GM10266 (cell line): ENCODE data around the gene C5.

Experiments
- DNase-seq: peaks from one replicate; pipeline ENCODE4 v3.0.0; 2012; ENCODE audit errors: extremely low spot score
- CTCF ChIP-seq: IDR thresholded peaks from 2 replicates; pipeline ENCODE4 v1.5.1; 2012; ENCODE audit warnings: mild to moderate bottlenecking, low read depth; ENCODE audit not compliant: control insufficient read depth, insufficient read depth; ENCODE audit errors: missing control alignments

C5 gene

GRCh38 chr9:121067640-121068039, 17.6 kb upstream of the C5 start:
- no peak for DNase-seq
- no peak for TF ChIP-seq CTCF

DNA sequence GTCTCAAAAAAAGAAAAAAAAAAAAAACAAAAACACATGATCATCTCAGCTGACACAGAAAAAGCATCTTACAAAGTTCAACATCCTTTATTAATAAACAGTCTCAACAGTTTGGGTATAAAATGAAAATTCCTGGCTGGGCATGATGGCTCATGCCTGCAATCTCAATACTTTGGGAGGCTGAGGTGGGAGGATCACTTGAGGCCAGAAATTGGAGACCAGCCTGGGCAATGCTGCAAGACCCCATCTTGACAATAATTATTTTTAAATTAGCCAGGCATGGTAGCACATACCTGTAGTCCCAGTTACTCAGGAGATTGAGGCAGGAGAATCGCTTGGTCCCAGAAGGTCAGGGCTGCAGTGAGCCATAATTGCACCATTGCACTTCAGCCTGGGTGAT, 16.8 kb upstream of the C5 start:
- no peak for TF ChIP-seq CTCF
- no peak for DNase-seq

DNA sequence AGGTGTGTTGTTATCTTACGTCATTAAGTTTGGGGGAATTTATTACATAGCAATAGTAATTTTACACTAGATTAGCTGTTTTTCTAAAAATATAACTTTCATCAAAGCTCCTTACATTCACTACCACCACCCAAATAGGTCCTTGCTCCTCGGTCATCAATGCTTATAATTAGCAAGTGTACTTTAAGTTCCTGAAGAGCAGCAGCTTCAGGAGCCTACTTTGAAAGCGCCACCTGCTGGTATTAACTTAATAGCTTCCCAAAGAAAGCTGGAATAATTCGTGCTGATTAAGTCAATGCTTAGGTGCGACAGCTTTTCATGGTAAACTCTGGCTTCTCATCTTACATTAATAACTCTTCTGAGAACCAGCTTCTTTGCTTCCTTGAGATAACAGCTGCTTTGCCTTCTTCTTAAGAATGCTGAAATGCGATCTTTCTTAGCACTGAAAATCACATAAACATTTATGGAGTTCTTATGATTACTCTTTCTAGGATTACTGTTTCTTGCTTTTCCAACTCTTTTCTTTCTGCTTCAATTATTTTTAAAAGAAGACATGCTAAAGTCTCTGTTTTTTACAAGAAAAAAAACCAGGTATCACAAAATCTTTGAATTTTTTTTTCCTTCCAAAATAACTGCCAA, 10.0 kb upstream of the C5 start:
- TF ChIP-seq CTCF: peak; percentile 74
- peak; percentile 47 for DNase-seq

- TF ChIP-seq CTCF: no peak
- DNase-seq: no peak
Observed at GRCh38 chr9:121059513-121059912, 9.4 kb upstream of the C5 start.

DNA sequence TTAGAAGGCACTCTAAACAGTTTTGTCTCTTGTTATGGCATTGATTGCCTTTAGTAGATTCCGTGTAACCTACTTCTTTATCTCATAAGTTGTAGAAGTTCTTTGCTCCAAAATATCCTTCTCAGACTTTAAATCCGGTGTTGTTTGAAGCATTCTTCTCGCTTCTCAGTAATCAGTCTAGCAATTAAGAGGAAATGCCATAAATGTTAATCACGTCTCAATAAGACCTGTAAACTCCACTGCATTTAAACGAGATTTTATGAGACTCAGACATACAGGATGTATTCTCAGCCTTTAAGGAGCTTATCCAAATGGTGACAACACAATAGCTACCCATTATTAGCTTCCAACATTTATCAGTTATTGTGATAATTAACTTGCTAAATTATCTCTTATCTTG, 7.7 kb upstream of the C5 start:
- no peak for DNase-seq
- TF ChIP-seq CTCF: no peak

DNA sequence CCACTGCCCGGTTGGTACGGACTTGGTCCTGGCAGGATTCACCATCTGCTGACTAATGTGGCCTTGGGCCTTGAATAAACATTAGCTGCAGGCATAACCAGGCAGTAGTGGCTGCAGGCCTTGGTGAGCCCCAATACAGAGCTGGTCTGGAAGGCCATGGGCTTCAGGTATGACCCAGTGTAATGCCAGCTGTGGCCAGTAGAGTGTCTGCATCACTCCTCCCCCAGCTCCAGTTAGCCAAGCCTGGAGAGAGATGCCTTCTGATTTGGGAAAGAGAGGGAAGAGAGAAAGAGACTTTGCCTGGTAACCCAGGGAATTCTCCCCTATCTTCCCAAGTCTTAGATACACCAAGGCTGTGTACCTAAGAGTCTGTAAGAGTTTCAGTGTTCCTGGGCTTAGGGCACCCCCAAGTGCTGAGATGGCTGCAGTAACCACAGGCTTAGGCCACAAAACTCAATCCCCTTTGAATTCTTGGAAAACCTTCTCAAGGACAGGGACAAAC, 5.6 kb upstream of the C5 start:
- DNase-seq: no peak

More for the DNA sequence above, 5.6 kb upstream of the C5 start:
- TF ChIP-seq CTCF: peak; percentile 22
